ENCODE results near the gene CFAP251.

CFAP251 gene

GRCh38 chr12:121937654-121938053, 19.3 kb downstream of the CFAP251 start:
- no peak overlapping the region for H3K27ac ChIP-seq

GRCh38 chr12:121939186-121939585, 20.8 kb downstream of the CFAP251 start:
- no peaks in the 10 kb centered on the region for H3K9me3 ChIP-seq (ENCODE audit: control insufficient read depth, low read length)
- no peaks in the 10 kb centered on the region for H3K4me1 ChIP-seq
- H3K4me3 ChIP-seq (ENCODE audit: low read depth, low read length) = no peak overlapping the region
- no peaks in the 10 kb centered on the region for H3K36me3 ChIP-seq (ENCODE audit: control insufficient read depth, insufficient read depth, low read length)
- H3K9ac ChIP-seq = no peak overlapping the region
- H3K4me2 ChIP-seq (ENCODE audit: low read length) = no peak overlapping the region
- H2AFZ ChIP-seq = no peak overlapping the region
- H3K27ac ChIP-seq = no peak overlapping the region
- no peak for TF ChIP-seq CTCF (IDR thresholded peaks at IDR 0.05)
- H3K79me2 ChIP-seq = no peaks in the 10 kb centered on the region
- no peaks in the 10 kb centered on the region for H3K27me3 ChIP-seq (ENCODE audit: control insufficient read depth, insufficient read depth, low read length)

More at GRCh38 chr12:121937654-121938053, 19.3 kb downstream of the CFAP251 start:
- Histone ChIP-seq H3K27me3 (ENCODE audit: control insufficient read depth, insufficient read depth, low read length) (no peaks in the 10 kb centered on the region), H3K4me2 (ENCODE audit: low read length) (no peak overlapping the region), H3K79me2 (no peaks in the 10 kb centered on the region), H3K4me3 (ENCODE audit: low read depth, low read length) (no peak overlapping the region), H3K4me1 (no peaks in the 10 kb centered on the region), H3K36me3 (ENCODE audit: control insufficient read depth, insufficient read depth, low read length) (no peaks in the 10 kb centered on the region), H2AFZ (no peak overlapping the region), H3K9me3 (ENCODE audit: control insufficient read depth, low read length) (no peaks in the 10 kb centered on the region), H3K9ac (no peak overlapping the region)
- no peak for TF ChIP-seq CTCF (IDR thresholded peaks at IDR 0.05)

DNA sequence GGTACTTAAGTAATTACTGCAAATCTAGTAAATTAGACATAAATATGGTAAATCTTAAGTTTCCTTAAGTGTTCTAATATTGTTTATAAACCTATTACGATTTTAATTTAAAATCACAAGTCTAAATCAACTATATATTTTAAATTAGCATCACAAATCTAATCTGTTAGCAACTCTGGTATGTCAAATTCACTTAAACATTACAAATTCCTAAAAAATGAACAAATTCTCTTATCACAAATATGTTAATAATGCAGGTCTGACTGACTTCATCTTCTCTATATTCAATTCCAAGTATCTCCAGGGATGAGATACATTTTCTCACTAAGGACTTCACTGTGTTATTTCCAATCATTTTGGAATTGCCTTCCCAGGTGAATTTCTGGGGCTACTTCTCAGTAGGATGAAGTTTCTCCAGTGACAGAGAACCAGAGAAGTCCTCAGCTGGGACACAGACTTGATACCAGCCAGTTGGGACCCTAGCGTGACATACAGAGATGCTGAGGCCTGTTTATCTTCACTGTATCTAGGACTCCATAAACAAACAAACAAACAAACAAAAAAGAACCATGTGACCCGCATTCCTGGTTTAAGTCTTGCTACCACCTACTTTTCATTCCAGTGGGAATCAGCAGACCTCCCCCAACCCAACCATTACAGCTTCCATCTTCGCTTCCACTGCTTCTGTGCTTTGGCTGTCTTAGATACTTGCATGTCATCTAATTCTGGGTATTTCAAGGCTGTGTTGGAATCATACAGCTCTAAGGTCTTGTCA, 21.8 kb downstream of the CFAP251 start:
- H3K79me2 ChIP-seq = no peaks in the 10 kb centered on the region
- no peaks in the 10 kb centered on the region for H3K27me3 ChIP-seq (ENCODE audit: control insufficient read depth, insufficient read depth, low read length)

GRCh38 chr12:121942145-121942718, 23.8 kb downstream of the CFAP251 start:
- H3K4me2 ChIP-seq (ENCODE audit: low read length) = no peak overlapping the region
- H3K4me1 ChIP-seq = no peaks in the 10 kb centered on the region
- H3K36me3 ChIP-seq (ENCODE audit: control insufficient read depth, insufficient read depth, low read length) = no peaks in the 10 kb centered on the region
- no peak overlapping the region for H3K27ac ChIP-seq
- no peaks in the 10 kb centered on the region for H3K27me3 ChIP-seq (ENCODE audit: control insufficient read depth, insufficient read depth, low read length)
- no peak overlapping the region for H3K9ac ChIP-seq
- H3K4me3 ChIP-seq (ENCODE audit: low read depth, low read length) = no peak overlapping the region
- H3K79me2 ChIP-seq = no peaks in the 10 kb centered on the region
- H3K9me3 ChIP-seq (ENCODE audit: control insufficient read depth, low read length) = no peaks in the 10 kb centered on the region
- TF ChIP-seq CTCF (IDR thresholded peaks at IDR 0.05) = no peak
- H2AFZ ChIP-seq = no peak overlapping the region

More for the DNA sequence above, 21.8 kb downstream of the CFAP251 start:
- Histone ChIP-seq H2AFZ (no peak overlapping the region), H3K9me3 (ENCODE audit: control insufficient read depth, low read length) (no peaks in the 10 kb centered on the region), H3K36me3 (ENCODE audit: control insufficient read depth, insufficient read depth, low read length) (no peaks in the 10 kb centered on the region), H3K4me3 (ENCODE audit: low read depth, low read length) (no peak overlapping the region), H3K9ac (no peak overlapping the region), H3K4me1 (no peaks in the 10 kb centered on the region), H3K4me2 (ENCODE audit: low read length) (no peak overlapping the region), H3K27ac (no peak overlapping the region)
- no peak for TF ChIP-seq CTCF (IDR thresholded peaks at IDR 0.05)
